ENCODE results near the gene KRT35.

Gene KRT35

DNA sequence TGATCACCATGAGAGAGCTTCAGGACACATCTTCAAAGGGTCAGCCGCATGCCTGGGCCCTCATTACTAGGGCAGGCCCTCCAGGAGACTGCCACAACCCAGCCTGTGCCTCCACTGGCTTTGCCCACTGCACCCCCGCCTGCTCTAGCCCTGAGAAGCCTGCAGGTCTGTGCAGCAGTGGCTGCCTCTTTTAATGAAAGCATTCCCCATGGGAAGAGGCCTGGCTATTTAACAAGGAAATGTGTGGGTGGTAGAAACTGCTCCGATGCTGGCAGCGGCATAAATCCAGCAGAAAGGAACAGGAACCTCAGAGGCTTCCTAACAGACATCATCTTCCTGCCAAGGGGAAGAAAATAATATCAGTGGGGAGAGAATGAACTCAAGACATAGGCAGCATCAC, 13.4 kb downstream of the KRT35 start:
- no peak for TF ChIP-seq POLR2A (IDR thresholded peaks at IDR 0.05; ENCODE audit: low read depth, low read length)
- no peak for DNase-seq (ENCODE audit: insufficient read length, low spot score)
- no peak for FAIRE-seq

DNA sequence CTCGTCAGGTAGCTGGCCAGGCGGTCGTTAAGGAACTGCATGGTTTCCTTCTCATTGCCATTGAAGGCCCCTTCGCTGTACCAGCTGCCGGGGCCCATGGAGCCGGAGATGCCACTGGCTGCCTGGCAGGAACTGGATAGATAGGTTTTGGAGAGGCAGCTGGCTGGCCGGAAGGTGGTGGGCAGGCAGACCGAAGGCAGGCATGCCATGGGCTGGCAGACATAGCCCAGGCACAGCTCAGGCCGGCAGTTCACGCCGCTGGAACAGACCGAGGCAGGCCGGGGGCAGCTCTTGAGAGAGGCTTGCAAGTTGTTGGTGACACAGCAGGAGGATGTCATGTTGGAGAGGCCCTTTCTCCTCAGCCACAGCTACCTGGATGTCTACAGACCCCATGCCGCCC, 14.0 kb downstream of the KRT35 start, which contains the start of gene KRT32:
Gene KRT32, minus strand, starts transcription at position 399 of the 400 bp plus-strand sequence. Its CDS starts 61 bp downstream, at position 338.
- DNase-seq (ENCODE audit: insufficient read length, low spot score) = no peak
- no peak for FAIRE-seq
- no peak for TF ChIP-seq POLR2A (IDR thresholded peaks at IDR 0.05; ENCODE audit: low read depth, low read length)

GRCh38 chr17:41464682-41465081, 16.3 kb downstream of the KRT35 start:
- FAIRE-seq (peak; percentile 60), DNase-seq (ENCODE audit: insufficient read length, low spot score) (peak; percentile 91)
- TF ChIP-seq POLR2A (IDR thresholded peaks at IDR 0.05; ENCODE audit: low read depth, low read length) = no peak

DNA sequence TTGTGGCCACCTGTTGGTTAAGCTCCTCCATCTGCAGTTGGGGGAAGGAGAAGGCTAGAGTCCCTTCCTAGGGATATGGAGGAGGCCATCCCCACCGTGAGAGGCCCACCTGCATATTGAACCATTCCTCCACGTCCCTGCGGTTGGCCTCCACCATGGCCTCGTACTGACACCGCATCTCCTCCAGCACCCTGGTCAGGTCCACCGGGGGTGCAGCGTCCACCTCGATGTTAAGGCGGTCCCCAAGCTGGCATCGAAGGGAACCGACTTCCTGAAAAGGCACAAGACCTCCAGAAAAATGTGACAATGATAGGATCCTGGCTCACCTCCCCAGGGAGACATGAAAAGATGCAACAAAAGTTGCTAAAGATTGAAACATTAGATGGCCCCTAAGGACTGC, 16.8 kb downstream of the KRT35 start:
- FAIRE-seq (no peak), DNase-seq (ENCODE audit: insufficient read length, low spot score) (no peak)
- no peak for TF ChIP-seq POLR2A (IDR thresholded peaks at IDR 0.05; ENCODE audit: low read depth, low read length)

- FAIRE-seq = no peak
- no peak for TF ChIP-seq POLR2A (IDR thresholded peaks at IDR 0.05; ENCODE audit: low read depth, low read length)
Observed at GRCh38 chr17:41463746-41464145, 17.2 kb downstream of the KRT35 start.

DNA sequence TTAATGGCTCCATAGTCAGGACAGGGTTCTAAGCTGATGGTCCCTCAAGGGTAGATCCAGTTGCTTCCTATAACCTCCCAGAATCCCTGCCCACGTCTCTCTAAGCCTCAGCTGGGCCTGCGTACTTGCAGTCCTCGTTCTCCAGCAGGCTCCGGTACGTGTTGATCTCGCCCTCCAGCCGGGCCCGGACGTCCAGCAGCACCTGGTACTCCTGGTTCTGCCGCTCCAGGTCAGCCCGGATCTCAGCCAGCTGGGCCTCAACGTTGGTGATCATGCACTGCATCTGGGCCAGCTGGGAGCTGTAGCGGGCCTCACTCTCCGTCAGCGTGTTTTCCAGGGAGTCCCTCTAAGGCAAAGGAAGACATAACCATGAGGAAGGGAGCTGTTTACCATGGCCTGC, 18.2 kb downstream of the KRT35 start:
- FAIRE-seq = no peak
- no peak for TF ChIP-seq POLR2A (IDR thresholded peaks at IDR 0.05; ENCODE audit: low read depth, low read length)
- no peak for DNase-seq (ENCODE audit: insufficient read length, low spot score)

More at GRCh38 chr17:41463746-41464145, 17.2 kb downstream of the KRT35 start:
- DNase-seq (ENCODE audit: insufficient read length, low spot score) = no peak

- no peak for TF ChIP-seq POLR2A (IDR thresholded peaks at IDR 0.05; ENCODE audit: low read depth, low read length)
- DNase-seq (ENCODE audit: insufficient read length, low spot score) (no peak), FAIRE-seq (no peak)
Observed at GRCh38 chr17:41457676-41458075, 23.3 kb downstream of the KRT35 start.

- DNase-seq (ENCODE audit: insufficient read length, low spot score) (no peak), FAIRE-seq (no peak)
- no peak for TF ChIP-seq POLR2A (IDR thresholded peaks at IDR 0.05; ENCODE audit: low read depth, low read length)
Observed at GRCh38 chr17:41456204-41456603, 24.7 kb downstream of the KRT35 start.

GRCh38 chr17:41455236-41455635, 25.7 kb downstream of the KRT35 start:
- no peak for TF ChIP-seq POLR2A (IDR thresholded peaks at IDR 0.05; ENCODE audit: low read depth, low read length)
- DNase-seq (ENCODE audit: insufficient read length, low spot score) = no peak
- FAIRE-seq = no peak

DNA sequence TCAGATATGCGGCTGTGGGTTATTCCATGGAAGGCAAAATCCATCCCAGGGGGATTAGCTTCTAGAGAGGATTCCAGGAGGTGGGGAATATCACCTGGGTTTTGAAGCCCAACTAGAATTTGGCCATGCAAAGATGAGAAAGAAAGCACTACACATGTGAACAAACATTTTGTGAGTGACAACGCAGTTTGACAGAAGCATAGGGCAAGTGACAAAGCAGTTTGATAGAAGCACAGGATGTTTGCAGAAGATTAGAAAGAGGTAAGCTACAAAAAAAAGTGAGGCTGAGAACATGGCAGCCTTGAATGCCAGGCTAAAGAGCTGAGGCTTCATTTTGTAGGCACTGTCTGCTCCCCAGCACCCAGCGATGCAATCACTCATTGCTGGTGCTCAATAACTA, 27.9 kb downstream of the KRT35 start:
- no peak for FAIRE-seq
- no peak for DNase-seq (ENCODE audit: insufficient read length, low spot score)
- no peak for TF ChIP-seq POLR2A (IDR thresholded peaks at IDR 0.05; ENCODE audit: low read depth, low read length)

DNA sequence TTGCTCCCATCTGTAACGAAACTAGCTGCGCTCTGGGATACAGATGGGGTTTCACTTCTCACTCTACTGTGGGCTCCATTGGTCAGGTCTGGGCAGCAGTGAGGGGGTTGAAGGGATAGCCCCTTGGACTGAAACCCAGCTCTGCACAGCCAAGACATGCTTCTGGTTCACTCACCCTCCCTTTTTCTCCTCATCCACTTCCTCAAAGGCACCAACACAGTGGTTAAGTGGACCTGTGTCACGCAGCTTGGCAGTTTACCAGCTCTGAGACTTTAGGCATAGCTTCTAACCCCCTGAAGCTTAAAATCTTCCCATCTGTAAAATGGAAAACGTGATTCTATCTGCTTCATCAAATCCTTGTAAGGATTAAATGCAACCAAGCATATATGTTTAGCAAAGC, 28.7 kb downstream of the KRT35 start:
- DNase-seq (ENCODE audit: insufficient read length, low spot score) (no peak), FAIRE-seq (no peak)
- no peak for TF ChIP-seq POLR2A (IDR thresholded peaks at IDR 0.05; ENCODE audit: low read depth, low read length)

DNA sequence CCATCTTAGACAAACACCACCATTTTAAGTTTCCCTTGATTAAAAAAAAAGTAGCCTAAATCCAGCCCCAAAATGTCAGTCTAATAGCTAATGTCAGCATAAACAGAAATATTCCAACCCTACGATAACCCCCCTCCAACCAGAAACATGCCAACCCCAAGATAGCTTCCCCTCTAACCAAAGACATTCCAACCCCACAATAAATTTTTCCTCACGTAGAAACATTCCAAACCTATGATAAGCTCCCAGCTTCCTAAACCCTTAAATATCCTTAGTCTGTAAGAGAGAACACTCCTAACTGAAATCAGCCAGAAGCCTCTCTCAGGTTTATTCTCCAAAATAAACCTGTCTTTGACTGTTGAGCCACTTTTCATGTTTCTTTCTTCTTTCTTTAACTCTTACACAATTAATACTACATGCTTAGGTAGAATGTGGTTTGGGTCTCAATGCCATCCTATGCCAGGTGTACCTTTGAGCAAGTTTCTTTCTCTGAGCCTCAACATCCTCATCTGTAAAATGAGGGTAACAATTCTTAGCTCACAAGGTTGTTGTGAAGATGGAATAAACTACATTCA, 29.7 kb downstream of the KRT35 start:
- TF ChIP-seq POLR2A (IDR thresholded peaks at IDR 0.05; ENCODE audit: low read depth, low read length) = no peak
- DNase-seq (ENCODE audit: insufficient read length, low spot score) (no peak), FAIRE-seq (no peak)

GRCh38 chr17:41449008-41449407, 31.9 kb downstream of the KRT35 start:
- FAIRE-seq = no peak
- DNase-seq (ENCODE audit: insufficient read length, low spot score) = no peak
- TF ChIP-seq POLR2A (IDR thresholded peaks at IDR 0.05; ENCODE audit: low read depth, low read length) = no peak

DNA sequence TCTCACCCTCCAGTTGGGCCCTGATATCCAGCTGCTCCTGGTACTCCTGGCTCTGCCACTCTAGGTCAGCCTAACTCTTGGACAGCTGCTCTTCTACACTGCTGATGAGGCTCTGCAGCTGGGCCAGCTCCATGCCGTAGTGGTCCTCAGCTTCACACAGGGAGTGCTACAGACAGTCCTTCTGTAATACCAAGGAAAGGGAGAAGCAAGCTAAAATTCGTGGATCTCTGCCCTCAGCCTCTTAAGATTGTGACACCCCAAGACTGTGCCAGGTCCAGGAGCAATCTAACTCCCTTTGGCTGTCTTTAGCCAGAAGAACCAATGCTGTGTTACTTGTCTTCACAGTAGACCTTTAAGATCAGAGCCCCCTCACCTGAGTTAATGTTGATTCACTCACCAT, 32.4 kb downstream of the KRT35 start:
- DNase-seq (ENCODE audit: insufficient read length, low spot score) = no peak
- no peak for TF ChIP-seq POLR2A (IDR thresholded peaks at IDR 0.05; ENCODE audit: low read depth, low read length)
- no peak for FAIRE-seq

- no peak for FAIRE-seq
- TF ChIP-seq POLR2A (IDR thresholded peaks at IDR 0.05; ENCODE audit: low read depth, low read length) = no peak
- DNase-seq (ENCODE audit: insufficient read length, low spot score) = no peak
Observed at GRCh38 chr17:41446806-41447205, 34.1 kb downstream of the KRT35 start.

DNA sequence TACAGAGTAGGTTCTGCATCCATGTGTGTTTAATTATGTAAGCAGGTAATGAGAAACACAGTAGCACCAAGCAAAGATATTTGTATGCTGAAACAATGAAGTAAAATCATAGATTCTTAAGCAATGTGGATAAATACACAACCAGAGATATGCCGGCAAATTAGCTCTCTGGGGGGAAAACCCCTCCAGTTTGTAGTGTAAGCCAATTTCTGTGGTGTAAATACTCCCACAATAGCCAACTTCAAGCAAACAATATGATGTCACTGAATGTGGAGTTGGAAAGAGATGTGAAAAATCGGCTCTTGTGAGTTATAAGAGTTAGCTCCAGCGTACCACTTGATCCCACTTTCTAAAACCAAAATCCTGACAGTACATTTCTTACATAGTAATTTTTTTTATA, 36.3 kb downstream of the KRT35 start:
- TF ChIP-seq POLR2A (IDR thresholded peaks at IDR 0.05; ENCODE audit: low read depth, low read length) = no peak
- DNase-seq (ENCODE audit: insufficient read length, low spot score) = no peak
- no peak for FAIRE-seq

All from H54 (cell line).